AG08395 (cell line): ENCODE results near the gene CNOT4.
"Not testable (repeated sequence)": the region's sequence is repeated elsewhere in the genome, so short reads cannot be mapped to it uniquely, and the experiment has no call there.

Experiments used
- DNase-seq: peaks from one replicate; pipeline ENCODE4 v3.0.0; 2012; ENCODE audit warnings: mixed read lengths, low spot score

Gene CNOT4

DNA sequence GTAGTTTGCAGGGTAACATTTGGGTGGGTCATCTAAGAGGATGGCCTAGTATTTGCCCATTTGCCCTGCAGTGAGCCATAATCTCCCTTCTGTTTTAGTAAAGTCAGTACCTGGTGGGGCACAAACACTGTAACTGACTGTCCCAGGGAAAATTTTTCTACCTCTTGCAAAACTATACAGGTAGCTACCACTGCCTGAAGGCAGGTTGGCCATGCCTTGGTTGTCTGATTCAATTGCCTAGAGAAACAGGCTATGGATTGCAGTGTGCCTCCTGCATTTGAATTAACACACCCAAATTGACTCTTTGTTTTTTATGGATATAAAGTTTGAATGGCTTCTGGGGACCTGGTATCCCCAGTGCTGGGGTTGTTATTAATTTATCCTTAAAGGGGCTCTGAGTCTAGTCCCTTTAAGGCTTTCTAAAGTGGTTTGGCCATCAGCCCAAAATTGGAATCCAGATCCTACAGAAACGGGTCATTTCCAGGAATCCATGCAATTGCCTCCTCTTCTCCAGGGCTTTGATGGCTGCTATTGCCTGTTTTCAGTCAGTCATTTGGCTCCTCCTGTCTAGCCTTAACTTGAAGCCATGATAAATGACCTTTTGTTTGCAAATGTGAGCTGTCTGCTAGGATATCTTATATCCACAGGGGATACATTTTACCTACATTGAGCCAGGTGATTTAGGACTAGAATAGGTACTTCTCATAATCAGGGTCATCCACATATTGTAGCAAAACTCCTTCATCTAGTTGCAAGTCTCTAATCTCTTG, 187.1 kb downstream of the CNOT4 start:
- DNase-seq, result no peak

DNA sequence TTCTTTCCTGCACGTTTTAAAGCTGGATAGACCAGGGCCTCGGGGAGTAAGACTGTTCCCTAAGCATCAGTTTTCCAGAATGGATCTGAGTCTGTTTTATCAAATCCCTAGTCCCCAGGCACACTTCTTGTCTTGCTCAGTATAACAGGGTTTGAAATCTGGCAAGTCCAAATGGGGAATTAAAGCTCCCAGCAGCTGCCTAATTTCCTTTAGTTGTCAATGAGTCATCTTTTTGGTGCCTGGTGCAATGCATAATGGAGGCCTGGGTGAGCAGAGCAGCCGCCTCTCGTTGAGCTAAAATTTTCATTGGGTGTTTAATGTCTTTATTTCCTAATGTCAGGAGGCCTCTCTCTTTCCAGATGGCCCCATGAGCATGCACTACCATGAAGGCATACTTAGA, 188.3 kb downstream of the CNOT4 start:
- DNase-seq, result peak; percentile 14

DNA sequence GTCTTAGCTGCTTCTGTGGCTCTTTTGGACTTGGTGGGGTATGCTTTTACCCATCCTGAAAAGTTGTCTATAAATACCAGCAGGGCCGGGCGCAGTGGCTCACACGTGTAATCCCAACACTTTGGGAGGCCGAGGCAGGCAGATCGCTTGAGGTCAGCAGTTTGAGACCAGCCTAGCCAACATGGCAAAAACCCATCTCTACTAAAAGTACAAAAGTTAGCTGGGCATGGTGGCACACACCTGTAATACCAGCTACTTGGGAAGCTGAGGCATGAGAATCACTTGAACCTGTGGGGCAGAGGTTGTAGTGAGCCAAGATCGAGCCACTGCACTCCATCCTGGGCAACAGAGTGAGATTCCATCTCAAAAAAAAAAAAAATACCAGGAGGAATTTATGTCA, 188.9 kb downstream of the CNOT4 start:
- not testable (repeated sequence) for DNase-seq

DNA sequence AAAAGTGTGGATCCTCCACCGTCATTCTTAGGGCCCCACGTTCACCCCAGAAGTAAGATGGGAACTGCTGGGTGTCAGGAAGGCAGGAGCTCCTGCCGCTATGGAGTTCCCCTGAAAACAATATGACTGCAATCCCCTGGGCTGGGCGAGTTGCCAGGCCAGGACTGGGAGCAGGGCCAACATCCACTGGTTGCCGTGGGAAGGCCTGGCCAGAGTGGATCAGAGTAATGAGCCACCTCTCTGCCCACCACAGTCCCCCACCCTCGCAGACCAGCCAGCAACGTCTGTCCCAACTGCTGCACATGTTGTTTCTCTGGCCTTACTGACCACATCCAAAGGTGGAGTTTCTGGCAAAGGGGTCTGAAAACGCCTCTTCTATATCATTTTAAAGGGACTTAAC, 189.6 kb downstream of the CNOT4 start:
- DNase-seq, result peak; percentile 55

DNA sequence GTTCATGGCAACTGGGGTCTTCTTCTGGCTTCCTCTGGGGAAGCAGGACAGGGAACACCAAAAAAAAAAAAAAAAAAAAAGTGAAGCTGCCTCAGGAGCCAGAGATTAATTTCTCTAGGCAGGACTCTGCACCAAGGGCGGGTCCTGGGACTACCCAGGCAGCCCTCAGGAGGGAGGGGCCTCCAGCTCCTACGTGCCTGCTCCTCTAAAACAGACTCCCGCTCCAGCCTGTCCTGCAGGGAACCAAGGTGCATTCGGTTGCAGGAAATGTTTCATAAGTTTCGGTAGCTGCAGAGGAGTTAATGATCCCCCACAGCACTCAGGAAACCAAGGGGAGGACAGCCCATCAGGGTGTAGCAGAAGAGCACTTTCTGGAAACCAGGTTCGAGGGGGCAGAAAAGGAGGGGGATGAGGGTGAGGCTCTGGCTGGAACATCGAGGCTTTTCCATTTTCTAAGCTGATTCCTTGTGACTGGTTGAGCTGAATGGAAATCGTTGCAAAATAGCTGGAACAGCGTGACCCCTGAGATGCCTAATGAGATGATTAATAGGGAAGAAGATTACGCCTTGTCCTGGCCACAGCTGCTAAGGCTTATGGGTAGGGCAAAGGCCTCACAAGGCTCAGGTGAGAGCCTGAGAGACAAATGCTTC, 192.1 kb downstream of the CNOT4 start:
- no peak for DNase-seq

DNA sequence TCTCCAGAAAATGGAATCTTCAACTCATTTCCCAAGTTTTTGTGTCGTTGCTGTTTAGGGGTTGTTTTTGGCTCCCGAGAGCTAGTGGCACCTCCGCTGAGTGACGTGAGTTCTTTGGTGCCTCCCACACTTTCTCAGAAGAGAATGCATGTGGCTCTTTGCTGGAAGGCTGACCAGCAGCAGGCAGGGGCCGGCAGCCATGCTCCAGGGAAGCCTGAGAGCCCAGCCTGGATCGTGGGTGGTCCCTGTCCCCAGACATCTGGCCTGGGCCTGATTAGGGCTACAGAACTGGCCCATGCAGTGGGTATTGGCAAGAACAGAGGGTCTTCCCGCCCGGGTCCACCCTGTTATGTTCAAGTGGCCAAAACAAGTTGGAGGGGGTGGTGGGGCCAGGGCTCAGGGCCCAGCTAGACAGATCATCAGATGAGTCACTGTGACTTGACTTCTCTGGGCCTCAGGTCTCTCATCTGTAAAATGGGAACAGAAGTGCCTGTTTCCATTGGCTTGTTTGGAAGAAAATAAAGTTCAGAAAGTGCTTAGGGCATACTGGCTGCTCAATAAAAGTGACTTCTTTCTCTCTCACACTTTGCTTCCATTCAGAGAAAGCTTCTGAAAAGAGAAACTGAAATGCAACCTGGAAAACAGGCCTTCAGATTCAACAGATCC, 193.1 kb downstream of the CNOT4 start:
- no peak for DNase-seq

DNA sequence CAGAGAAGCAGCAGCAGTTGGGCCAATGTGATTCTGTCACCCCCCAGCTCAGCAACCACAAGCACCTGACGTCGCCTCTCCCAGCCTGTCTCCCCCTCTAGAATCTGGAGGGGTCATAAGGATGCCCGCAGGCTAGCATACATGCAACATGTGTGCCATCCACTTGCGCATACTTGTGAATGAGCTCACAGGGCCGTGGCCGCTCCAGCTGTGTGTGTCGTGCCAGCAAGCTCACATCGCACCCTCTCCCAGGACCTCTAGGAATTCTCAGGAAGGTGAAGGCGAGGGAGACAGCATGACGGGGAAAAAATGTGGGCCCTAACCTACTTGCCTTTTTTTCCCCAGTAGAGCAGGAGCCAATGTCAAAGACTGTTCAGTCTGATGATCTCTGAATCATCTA, 195.9 kb downstream of the CNOT4 start:
- DNase-seq, result no peak
